Brain microvascular endothelial cell (primary cell): ENCODE data around the gene SRP72.

Source experiments
- DNase-seq: peaks from one replicate; pipeline ENCODE4 v3.0.0-alpha.2; 2020
- H3K27ac ChIP-seq: fragments of 250-450 bp; sonication (Bioruptor Pico); 2 replicates; pipeline ENCODE4 v1.5.1; 2020; ENCODE audit warnings: mild to moderate bottlenecking, moderate library complexity
- H3K27me3 ChIP-seq: fragments of 250-450 bp; sonication (Bioruptor Pico); replicated peaks from 2 replicates; pipeline ENCODE4 v1.5.1; 2020; ENCODE audit warnings: mild to moderate bottlenecking
- H3K36me3 ChIP-seq: fragments of 250-450 bp; sonication (Bioruptor Pico); replicated peaks from 2 replicates; pipeline ENCODE4 v1.5.1; 2020; ENCODE audit warnings: mild to moderate bottlenecking
- H3K4me3 ChIP-seq: 2 replicates; pipeline ENCODE4 v1.5.1; 2011; ENCODE audit warnings: low read depth, mild to moderate bottlenecking, control low read depth, low read length, moderate library complexity
- in situ Hi-C: cut with HindIII; loops from 2 replicates; pipeline ENCODE4 v1.10.0; 2017; ENCODE audit warnings: low sequenced_read_pairs, low pct_ligation_motif_present
- TF ChIP-seq, protein P1 (sequence below): IDR thresholded peaks from 2 replicates; pipeline ENCODE4 v1.5.1; 2011; ENCODE audit warnings: low read depth, mild to moderate bottlenecking, moderate library complexity, low read length, control low read depth, inconsistent platforms; ENCODE audit errors: missing control alignments

SRP72 gene

DNA sequence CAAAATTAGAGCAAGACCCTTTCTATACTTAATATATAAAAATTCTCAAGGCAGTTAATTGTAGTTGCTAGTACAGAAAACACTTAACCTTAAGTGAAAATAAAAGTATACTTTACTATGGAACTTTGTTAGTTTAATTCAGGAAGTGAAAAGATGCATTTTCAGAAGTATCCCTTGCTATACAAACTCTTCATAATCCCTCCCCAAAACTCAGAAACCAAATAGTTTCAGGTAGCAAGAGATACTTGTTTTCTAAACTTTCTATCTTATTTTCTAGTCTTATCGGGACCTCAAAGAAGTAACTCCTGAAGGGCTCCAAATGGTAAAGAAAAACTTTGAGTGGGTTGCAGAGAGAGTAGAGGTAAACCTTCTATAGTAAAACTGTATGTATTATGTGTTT, 17.1 kb upstream of the SRP72 start:
- Histone ChIP-seq H3K36me3 (peaks cover 48% of the 10 kb centered on the region), H3K27ac (no peak overlapping the region), H3K4me3 (no peak overlapping the region), H3K27me3 (no peaks in the 10 kb centered on the region)
- in situ Hi-C loops: no loop called here
- TF ChIP-seq, protein P1, sequence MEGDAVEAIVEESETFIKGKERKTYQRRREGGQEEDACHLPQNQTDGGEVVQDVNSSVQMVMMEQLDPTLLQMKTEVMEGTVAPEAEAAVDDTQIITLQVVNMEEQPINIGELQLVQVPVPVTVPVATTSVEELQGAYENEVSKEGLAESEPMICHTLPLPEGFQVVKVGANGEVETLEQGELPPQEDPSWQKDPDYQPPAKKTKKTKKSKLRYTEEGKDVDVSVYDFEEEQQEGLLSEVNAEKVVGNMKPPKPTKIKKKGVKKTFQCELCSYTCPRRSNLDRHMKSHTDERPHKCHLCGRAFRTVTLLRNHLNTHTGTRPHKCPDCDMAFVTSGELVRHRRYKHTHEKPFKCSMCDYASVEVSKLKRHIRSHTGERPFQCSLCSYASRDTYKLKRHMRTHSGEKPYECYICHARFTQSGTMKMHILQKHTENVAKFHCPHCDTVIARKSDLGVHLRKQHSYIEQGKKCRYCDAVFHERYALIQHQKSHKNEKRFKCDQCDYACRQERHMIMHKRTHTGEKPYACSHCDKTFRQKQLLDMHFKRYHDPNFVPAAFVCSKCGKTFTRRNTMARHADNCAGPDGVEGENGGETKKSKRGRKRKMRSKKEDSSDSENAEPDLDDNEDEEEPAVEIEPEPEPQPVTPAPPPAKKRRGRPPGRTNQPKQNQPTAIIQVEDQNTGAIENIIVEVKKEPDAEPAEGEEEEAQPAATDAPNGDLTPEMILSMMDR: no peak
- DNase-seq: no peak

DNA sequence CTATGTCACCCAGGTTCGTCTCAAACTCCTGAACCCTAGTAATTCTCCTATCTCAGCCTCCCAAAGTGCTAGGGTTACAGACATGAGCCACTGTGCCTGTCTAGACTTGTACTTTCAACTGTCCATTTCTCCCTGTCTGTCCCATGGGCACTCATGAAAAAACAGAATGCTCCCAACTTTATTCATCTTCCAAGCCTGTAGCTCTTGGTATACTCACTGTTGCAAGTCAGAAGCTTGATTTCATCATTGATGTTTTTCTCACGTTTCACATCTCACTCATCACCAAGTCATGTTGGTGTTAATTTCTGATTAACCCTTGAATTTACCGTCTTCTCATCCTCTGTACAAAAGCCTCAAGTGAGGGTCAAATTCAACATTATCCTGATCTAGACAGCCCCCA, 7.3 kb upstream of the SRP72 start:
- TF ChIP-seq, protein P1: no peak
- peaks cover 22% of the 10 kb centered on the region for H3K36me3 ChIP-seq
- DNase-seq: no peak
- in situ Hi-C loops: no loop called here
- no peaks in the 10 kb centered on the region for H3K27me3 ChIP-seq
- H3K4me3 ChIP-seq: no peak overlapping the region
- H3K27ac ChIP-seq: no peak overlapping the region

DNA sequence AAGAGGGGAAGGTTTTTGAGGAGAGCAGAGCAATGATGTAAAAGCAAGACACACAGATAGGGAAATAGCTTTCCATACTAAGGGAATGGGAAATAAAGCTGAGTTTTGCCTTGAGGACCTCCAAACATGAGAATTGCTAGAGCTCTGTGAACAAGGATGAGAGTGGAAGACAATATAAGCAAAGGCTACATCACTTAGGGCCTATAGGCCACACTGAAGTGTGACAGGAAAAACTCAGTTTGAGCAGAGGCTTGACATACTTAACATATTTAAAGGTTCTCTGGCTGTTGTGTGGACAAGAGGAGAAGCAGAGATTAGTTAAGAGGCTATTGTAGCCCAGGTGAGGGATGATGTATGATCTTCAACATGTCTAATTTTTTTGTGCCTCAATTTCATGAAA, 5.3 kb upstream of the SRP72 start:
- TF ChIP-seq, protein P1: no peak
- Histone ChIP-seq H3K27ac (no peak overlapping the region), H3K27me3 (no peaks in the 10 kb centered on the region), H3K36me3 (peaks cover 19% of the 10 kb centered on the region), H3K4me3 (no peak overlapping the region)
- no peak for DNase-seq
- in situ Hi-C loops: no loop called here

DNA sequence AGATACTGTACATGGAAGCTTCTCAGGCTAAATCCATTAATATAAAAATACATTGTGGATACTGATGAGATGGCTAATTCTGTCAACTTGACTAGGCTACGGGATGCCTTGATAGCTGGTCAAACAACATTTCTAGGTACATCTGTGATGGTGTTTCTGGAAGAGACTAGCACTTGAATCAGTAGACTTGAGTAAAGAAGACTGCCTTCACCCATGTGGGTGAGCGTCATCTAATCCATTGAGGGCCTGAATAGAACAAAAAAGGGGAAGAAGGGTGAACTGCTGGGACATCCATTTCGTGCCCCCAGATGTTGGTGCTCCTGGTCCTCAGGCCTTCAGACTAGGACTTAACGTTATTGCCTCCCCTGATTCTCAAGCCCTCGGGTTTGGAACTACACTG, 3.7 kb upstream of the SRP72 start:
- H3K36me3 ChIP-seq: peaks cover 19% of the 10 kb centered on the region
- in situ Hi-C loops: no loop called here
- no peak overlapping the region for H3K27ac ChIP-seq
- DNase-seq: no peak
- H3K27me3 ChIP-seq: no peaks in the 10 kb centered on the region
- TF ChIP-seq, protein P1: no peak
- no peak overlapping the region for H3K4me3 ChIP-seq

DNA sequence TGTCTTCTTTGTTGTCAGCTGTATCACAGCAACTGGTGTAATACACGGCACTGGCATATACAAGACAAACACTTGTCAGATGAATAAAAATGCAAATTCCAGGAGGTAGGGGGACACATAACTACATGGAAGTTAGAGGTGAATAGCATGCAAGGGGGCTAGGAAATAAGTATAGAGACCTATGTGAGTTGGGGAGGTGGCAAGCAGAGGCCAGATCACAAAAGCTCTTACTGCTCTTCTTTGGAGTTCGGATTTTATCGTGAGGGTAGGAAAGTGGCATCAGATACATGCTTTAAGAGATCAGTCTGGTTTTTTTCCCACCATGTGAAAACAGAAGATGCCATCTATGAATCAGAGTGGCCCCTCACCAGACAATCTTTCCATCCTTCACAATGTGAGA, 2.8 kb upstream of the SRP72 start:
- in situ Hi-C loops: no loop called here
- no peak for DNase-seq
- no peak overlapping the region for H3K4me3 ChIP-seq

More for the DNA sequence above, 2.8 kb upstream of the SRP72 start:
- Histone ChIP-seq H3K36me3 (peaks cover 19% of the 10 kb centered on the region), H3K27me3 (no peaks in the 10 kb centered on the region), H3K27ac (no peak overlapping the region)
- TF ChIP-seq, protein P1: no peak
